ENCODE measurements around the gene LARGE1.

LARGE1 gene

GRCh38 chr22:33666961-33667619, 253.2 kb downstream of the LARGE1 start:
- peak in 11 of 56 donors; percentile 2 to 39 (median 6) for DNase-seq

- peak in 1 of 56 donors; percentile 39 for DNase-seq
Measured at GRCh38 chr22:33666279-33666960, 253.9 kb downstream of the LARGE1 start.

GRCh38 chr22:33659448-33659847, 260.8 kb downstream of the LARGE1 start:
- no peak for DNase-seq

- peak in 2 of 56 donors; percentile 8 for DNase-seq
Measured at GRCh38 chr22:33658775-33659174, 261.5 kb downstream of the LARGE1 start.

GRCh38 chr22:33657670-33658069, 262.6 kb downstream of the LARGE1 start:
- DNase-seq = no peak

- no peak for DNase-seq
Measured at GRCh38 chr22:33656808-33657628, 263.3 kb downstream of the LARGE1 start.

GRCh38 chr22:33654173-33654895, 265.9 kb downstream of the LARGE1 start:
- no peak for DNase-seq

GRCh38 chr22:33653532-33654063, 266.7 kb downstream of the LARGE1 start:
- DNase-seq = no peak

GRCh38 chr22:33652615-33653014, 267.7 kb downstream of the LARGE1 start:
- DNase-seq = no peak

GRCh38 chr22:33650244-33650643, 270.0 kb downstream of the LARGE1 start:
- DNase-seq = no peak

GRCh38 chr22:33648478-33648877, 271.8 kb downstream of the LARGE1 start:
- DNase-seq = no peak

GRCh38 chr22:33640900-33641299, 279.4 kb downstream of the LARGE1 start:
- no peak for DNase-seq

- DNase-seq = peak in 13 of 56 donors; percentile 2 to 44 (median 23)
Measured at GRCh38 chr22:33639588-33640254, 280.6 kb downstream of the LARGE1 start.

- DNase-seq = no peak
Measured at GRCh38 chr22:33635766-33636165, 284.5 kb downstream of the LARGE1 start.

- DNase-seq = no peak
Measured at GRCh38 chr22:33631777-33632176, 288.5 kb downstream of the LARGE1 start.

- DNase-seq = no peak
Measured at GRCh38 chr22:33625959-33626358, 294.3 kb downstream of the LARGE1 start.

- no peak for DNase-seq
Measured at GRCh38 chr22:33620085-33620484, 300.2 kb downstream of the LARGE1 start.

GRCh38 chr22:33606504-33606903, 313.8 kb downstream of the LARGE1 start:
- no peak for DNase-seq

- no peak for DNase-seq
Measured at GRCh38 chr22:33605666-33606065, 314.6 kb downstream of the LARGE1 start.

GRCh38 chr22:33605221-33605620, 315.1 kb downstream of the LARGE1 start:
- no peak for DNase-seq

GRCh38 chr22:33601062-33601461, 319.2 kb downstream of the LARGE1 start:
- no peak for DNase-seq

Data from nucleus accumbens (tissue), 56 donors.